Ovary (tissue), 3 donors: Measurements from ENCODE around the gene ASB5.

Source experiments
- EP300 ChIP-seq: sonication (generic); formaldehyde crosslinking; IDR thresholded peaks from one replicate; pipeline ENCODE4 v1.6.1; 2017; ENCODE audit warnings: antibody characterized with exemption
- POLR2A ChIP-seq: fragments of 450-650 bp; IDR thresholded peaks from one replicate; pipeline ENCODE4 v1.6.1; 2017; ENCODE audit warnings: antibody characterized with exemption, mild to moderate bottlenecking, moderate library complexity
- TF ChIP-seq, protein P1 (sequence below), 3 donors: fragments of 450-650 bp in 2 of 3; fragments of 200-600 bp in 1 of 3; IDR thresholded peaks; one replicate each; pipeline versions ENCODE4 v1.5.1 to v1.8.0; 2016 to 2022; ENCODE audit warnings: antibody characterized with exemption in 3 of 3, mild to moderate bottlenecking in 1 of 3
- donor health status: DM: no; HTN: no; CAD: no.

DNA sequence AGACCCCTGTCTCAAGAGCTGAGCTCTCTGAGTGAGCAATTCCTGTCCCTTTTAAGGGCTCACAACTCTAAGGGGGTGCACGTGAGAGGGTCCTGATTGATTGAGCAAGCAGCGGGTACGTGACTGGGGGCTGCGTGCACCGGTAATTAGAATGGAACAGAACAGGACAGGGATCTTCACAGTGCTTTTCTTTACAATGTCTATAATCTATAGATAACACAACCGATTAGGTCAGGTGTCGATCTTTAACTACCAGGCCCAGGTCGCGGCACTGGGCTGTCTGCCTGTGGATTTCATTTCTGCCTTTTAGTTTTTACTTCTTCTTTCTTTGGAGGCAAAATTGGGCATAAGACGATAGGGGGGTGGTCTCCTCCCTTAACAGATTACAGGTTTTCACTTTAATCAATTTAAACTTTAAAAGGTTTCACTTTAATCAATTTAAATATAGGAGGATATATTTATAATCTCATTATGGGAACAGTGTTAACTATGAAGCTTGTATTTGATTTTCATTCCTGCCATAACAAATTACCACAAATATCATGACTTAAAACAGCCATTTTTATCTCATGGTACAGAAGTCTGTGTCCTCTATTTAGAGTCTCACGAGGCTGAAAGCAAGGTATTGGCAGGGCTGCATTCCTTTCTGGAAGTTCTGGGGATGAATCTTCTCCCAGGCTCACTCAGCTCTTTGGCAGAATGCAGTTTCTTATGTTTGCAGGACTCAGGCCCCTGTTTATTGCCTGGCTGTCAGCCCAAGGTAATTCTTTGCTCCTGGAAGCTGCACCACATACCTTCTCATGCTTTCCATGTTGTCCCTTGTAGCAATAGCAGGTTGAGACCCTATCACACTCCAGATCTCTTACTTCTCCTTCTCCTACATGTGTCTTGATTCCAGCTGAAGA lies 78.9 kb downstream of the ASB5 start:
- TF ChIP-seq, protein P1, sequence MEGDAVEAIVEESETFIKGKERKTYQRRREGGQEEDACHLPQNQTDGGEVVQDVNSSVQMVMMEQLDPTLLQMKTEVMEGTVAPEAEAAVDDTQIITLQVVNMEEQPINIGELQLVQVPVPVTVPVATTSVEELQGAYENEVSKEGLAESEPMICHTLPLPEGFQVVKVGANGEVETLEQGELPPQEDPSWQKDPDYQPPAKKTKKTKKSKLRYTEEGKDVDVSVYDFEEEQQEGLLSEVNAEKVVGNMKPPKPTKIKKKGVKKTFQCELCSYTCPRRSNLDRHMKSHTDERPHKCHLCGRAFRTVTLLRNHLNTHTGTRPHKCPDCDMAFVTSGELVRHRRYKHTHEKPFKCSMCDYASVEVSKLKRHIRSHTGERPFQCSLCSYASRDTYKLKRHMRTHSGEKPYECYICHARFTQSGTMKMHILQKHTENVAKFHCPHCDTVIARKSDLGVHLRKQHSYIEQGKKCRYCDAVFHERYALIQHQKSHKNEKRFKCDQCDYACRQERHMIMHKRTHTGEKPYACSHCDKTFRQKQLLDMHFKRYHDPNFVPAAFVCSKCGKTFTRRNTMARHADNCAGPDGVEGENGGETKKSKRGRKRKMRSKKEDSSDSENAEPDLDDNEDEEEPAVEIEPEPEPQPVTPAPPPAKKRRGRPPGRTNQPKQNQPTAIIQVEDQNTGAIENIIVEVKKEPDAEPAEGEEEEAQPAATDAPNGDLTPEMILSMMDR (IDR thresholded peaks at IDR 0.05), result no peak
- TF ChIP-seq POLR2A, result no peak
- no peak for TF ChIP-seq EP300
